ENCODE measurements around the gene ELK3.
A peak's percentile ranks its signal among the peaks of the same experiment; 100 is the strongest.

Gene ELK3

DNA sequence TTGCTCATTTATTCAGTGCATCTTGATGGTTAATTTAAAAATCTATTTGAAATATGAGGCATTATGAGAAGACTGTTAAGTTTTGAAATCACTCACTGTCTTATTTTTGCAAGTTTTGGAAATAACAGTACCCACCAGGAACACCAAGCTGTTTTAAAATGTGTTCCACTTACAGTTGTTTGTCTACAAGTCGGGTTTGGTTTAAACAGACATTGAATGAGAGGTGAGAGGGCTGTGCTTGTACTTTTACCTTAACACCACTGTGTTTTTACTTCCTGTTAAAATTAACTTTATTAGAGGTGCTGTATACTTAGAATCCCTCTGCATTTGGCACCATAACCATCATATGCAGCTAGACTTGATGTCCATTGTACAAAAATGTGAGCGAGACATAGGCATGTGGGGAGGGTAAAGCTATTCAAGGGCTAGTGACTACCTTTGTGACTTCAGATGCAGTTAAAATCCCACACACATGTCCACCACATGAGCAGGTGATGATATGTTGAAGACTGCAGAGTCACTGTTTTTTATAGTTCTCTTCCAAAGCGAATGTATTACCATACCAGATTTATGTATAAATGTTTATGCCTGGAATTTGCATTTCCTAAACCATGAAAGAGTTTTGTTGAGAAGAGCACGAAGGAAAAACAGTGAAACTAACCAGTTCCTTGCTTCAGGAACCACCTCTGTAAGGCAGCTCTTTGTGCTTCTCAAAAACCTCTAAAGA is 12.9 kb downstream of the ELK3 start:
- DNase-seq = no peak
- in situ Hi-C loops (cut with HindIII; ENCODE audit: low pct_ligation_motif_present, low pct_unique_long_range_greater_than_20kb, low sequenced_read_pairs) = loop anchor here (25.0 kb wide), 1 partner anchor 145 kb away; no protein-coding TSS in a partner anchor

DNA sequence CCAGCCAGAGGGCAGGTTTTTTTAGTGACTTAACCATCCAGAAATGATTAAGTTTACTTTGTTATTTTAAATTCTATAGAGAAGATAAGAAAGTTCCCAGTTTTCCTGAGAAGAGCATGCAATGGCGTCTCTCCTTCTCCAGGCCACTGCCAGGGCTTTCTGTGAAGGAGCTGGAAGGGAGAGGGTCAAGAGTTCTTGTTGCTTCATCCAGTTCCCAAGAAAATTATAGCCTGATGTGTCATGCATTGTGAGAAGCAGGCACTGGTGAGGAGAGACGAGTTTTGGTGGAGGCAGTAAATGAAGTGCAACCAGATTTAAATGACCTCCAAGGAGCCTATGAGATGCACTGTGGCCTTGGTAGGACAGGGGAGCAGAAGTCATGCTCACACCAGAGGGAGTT is 14.2 kb downstream of the ELK3 start:
- DNase-seq = peak; percentile 27
- in situ Hi-C loops (cut with HindIII; ENCODE audit: low pct_ligation_motif_present, low pct_unique_long_range_greater_than_20kb, low sequenced_read_pairs) = loop anchor here (25.0 kb wide), 1 partner anchor 146 kb away; no protein-coding TSS in a partner anchor

GRCh38 chr12:96208801-96209549 is 14.8 kb downstream of the ELK3 start:
- in situ Hi-C loops (cut with HindIII; ENCODE audit: low pct_ligation_motif_present, low pct_unique_long_range_greater_than_20kb, low sequenced_read_pairs) = loop anchor here (25.0 kb wide), 1 partner anchor 147 kb away; no protein-coding TSS in a partner anchor
- no peak for DNase-seq

DNA sequence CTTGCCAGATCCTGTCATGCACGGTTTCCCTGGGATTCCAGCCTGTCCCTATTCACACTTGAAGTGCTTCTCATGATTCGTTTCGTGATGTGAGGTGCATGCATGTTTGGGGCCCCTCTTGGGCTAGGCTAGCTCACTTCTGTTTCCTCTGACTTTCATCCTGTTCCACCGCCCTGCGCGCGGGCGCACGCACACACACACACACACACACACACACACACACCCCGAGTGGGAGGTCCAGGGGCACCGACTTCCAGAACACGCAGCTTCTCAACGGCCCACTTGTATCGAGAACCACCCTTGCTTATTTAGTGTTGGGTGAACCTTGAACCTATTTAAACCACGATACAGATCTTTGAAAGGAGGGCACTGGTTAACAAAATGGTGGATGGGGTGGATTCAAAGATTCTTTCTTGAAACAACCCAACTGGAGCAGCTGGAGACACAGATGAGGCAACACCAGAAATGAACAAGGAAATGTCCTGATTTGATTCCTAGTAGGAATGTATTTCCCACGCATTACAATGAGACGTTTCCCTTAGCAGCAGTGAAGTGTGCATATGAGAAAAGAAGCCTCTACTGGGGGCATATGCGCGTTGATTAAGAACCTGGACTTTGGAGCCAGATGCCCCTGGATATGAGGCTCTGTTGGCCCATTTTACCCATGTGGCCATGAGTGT is 16.3 kb downstream of the ELK3 start:
- in situ Hi-C loops (cut with HindIII; ENCODE audit: low pct_ligation_motif_present, low pct_unique_long_range_greater_than_20kb, low sequenced_read_pairs) = loop anchor here (25.0 kb wide), 1 partner anchor 148 kb away; no protein-coding TSS in a partner anchor
- no peak for DNase-seq

DNA sequence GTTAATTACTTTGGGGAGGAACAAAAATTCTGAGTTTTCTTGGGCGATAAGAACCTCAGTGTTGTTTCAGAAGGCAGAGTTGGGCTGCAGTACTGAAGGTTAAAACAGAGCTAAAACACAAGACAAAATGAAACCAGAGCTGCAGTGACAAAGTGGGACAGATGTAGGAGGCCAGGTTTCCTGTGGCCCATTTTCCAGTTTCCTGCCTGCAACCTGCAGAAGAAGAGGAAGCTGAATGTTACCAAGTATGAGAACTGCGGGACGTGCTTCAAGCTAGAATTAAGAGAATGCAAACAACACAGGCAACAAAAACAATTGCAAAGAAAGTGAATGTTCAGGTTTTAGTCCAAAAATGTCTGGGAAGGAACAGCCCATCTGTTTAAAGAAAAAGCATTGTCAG is 17.8 kb downstream of the ELK3 start:
- DNase-seq = no peak
- in situ Hi-C loops (cut with HindIII; ENCODE audit: low pct_ligation_motif_present, low pct_unique_long_range_greater_than_20kb, low sequenced_read_pairs) = loop anchor here (25.0 kb wide), 1 partner anchor 150 kb away; no protein-coding TSS in a partner anchor

GRCh38 chr12:96212456-96213375 is 18.5 kb downstream of the ELK3 start:
- in situ Hi-C loops (cut with HindIII; ENCODE audit: low pct_ligation_motif_present, low pct_unique_long_range_greater_than_20kb, low sequenced_read_pairs) = loop anchor here (25.0 kb wide), 1 partner anchor 150 kb away; no protein-coding TSS in a partner anchor

GRCh38 chr12:96213869-96214268 is 19.7 kb downstream of the ELK3 start:
- in situ Hi-C loops (cut with HindIII; ENCODE audit: low pct_ligation_motif_present, low pct_unique_long_range_greater_than_20kb, low sequenced_read_pairs) = loop anchor here (25.0 kb wide), 1 partner anchor 152 kb away; no protein-coding TSS in a partner anchor

More at GRCh38 chr12:96212456-96213375, 18.5 kb downstream of the ELK3 start:
- DNase-seq = no peak

DNA sequence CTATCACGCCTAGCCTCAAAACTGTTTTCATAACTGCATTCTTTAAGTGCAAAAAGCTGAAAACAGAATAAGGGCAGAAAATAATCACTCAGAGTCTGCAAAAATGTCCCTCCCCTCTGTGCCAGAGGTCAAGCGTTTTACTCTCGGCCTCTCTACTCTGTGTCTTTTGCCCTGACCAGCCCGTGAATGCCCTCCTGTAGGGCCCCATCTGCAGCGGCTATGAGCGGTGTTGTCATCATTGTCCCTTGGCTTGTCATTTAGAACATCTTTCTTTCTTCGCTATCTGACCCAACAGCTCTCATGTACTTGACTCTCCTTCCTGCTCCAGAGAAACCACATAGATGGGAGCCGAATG is 21.7 kb downstream of the ELK3 start:
- DNase-seq = no peak
- in situ Hi-C loops (cut with HindIII; ENCODE audit: low pct_ligation_motif_present, low pct_unique_long_range_greater_than_20kb, low sequenced_read_pairs) = loop anchor here (25.0 kb wide), 1 partner anchor 154 kb away; no protein-coding TSS in a partner anchor

More at GRCh38 chr12:96213869-96214268, 19.7 kb downstream of the ELK3 start:
- DNase-seq = no peak

DNA sequence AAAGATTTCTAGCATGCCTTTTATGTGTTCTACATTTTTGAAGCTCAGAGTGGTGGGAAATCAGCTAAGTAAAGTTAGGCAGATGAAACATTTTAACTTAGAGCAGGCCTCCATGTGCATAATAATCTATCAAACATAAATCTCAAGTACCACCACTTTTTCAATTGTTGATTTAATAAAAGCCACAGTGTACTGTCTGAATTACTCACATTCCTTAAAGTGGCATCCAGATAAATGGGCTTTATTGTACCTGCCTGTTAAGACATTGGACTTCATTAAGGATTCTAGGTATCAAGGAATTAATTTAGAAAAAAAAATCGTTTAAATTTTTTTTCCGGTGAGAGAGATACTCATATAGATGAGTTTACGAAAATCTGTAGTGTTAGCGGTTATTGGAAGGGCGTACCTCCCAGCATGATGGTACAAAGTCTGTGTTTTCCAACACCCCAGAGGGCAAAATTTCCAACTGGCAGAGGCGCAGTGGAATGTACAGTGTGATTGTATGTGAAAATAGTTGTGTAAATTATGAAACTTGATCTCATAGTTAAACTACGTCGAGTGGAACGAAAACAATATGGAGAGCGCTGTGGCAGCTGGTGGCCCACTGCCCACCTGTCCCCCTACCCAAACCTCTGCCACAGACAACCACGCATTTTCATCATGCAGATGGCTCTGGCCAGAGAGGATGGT is 25.0 kb downstream of the ELK3 start:
- peak; percentile 29 for DNase-seq
- in situ Hi-C loops (cut with HindIII; ENCODE audit: low pct_ligation_motif_present, low pct_unique_long_range_greater_than_20kb, low sequenced_read_pairs) = loop anchor here (25.0 kb wide), 1 partner anchor 157 kb away; no protein-coding TSS in a partner anchor

DNA sequence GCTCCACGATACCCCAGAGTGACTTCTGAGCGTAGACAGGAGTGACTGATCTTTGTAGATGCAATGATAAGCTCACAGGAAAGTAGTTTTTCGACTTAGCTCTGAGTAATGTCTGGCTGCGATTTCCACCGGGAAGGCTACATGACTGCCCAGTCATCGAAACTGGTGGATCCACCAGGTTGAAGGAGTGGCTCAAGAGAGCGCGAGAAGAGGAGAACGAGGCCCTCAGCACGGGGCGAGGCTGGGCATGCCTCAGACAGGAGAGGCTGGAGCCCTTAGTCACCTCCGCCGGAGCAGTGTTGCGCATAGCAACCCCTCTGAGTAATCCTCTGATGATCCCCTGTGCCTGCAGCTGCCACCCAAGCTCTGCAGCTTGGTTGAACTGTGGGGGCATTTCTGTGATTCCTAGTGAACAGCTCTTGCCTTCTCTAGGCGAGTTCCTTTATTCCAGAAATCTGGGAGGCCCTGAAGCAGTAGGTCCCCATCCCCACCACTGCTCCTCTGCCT is 25.6 kb downstream of the ELK3 start:
- peak; percentile 100 for DNase-seq
- in situ Hi-C loops (cut with HindIII; ENCODE audit: low pct_ligation_motif_present, low pct_unique_long_range_greater_than_20kb, low sequenced_read_pairs) = loop anchor here (25.0 kb wide), 1 partner anchor 157 kb away; no protein-coding TSS in a partner anchor

DNA sequence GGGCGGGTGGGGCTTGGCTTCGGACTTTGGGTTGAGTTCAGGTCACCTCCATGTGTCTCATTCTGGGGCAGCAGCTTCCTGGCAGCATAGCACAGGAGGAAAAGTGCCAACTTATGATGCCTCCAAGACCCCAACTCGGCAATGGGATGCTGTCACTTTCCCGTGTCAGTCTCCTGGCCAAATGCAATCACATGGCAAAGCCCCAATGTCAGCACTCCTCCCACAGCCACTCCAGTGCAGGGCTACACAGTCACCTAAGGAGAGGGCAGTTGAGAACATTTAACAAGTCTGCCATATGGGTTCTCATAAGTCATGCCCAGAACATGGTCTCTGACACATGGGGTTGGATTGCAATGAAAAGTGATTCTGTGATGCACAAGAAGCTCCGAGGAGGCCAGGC is 26.7 kb downstream of the ELK3 start:
- DNase-seq = no peak
- in situ Hi-C loops (cut with HindIII; ENCODE audit: low pct_ligation_motif_present, low pct_unique_long_range_greater_than_20kb, low sequenced_read_pairs) = loop anchor here (25.0 kb wide), 1 partner anchor 159 kb away; no protein-coding TSS in a partner anchor

DNA sequence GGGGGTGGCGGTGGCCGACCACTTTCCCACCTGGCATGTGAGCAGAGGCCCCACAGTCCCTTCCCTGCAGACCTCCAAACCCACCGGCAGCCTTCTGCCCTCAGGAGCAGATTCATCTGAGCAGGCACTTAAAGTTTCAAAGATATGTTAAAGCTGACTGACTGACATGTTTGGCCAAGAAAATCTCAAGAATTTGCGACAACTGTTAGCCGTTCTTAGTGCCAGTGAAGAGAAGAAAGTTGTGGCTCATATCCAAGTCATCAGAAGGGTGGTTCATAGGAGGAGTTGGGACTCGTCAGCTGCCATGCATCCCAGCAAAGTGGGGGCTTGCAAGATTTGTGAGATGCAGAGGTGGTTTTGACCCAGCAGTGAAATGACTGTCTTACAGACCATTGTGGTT is 27.2 kb downstream of the ELK3 start:
- in situ Hi-C loops (cut with HindIII; ENCODE audit: low pct_ligation_motif_present, low pct_unique_long_range_greater_than_20kb, low sequenced_read_pairs) = loop anchor here (25.0 kb wide), 1 partner anchor 159 kb away; no protein-coding TSS in a partner anchor
- DNase-seq = no peak

DNA sequence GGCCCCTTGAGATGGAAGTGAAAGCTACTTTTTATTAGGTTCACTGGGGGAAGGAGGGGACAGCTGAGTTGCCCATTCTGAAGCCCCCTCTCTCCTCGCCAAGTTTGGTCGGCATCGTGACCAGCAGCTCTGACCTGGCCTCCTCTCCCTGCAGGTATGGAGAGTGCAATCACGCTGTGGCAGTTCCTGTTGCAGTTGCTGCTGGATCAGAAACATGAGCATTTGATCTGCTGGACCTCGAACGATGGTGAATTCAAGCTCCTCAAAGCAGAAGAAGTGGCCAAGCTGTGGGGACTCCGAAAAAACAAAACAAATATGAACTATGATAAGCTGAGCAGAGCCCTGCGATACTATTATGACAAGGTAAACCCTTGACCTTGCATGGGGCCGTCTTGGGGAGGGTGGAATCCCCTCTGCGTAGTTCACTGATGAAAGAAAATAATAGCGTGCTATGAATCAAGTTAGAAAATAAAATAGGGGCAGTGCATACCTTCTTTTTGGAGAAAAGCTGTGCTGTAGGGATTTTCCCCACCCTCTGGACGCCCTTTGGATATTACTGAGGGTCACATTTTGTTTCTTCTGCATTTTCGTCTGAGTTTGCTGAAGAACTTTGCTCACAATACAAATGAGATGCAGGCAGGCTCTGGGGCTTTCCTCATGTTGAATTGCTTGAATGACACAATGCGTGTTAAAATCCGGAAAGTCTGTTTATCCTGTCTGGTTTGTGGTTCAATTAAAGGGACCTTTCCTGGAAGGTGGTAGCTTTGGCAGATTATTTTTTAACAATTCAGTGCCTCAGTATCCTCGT is 29.4 kb downstream of the ELK3 start:
- in situ Hi-C loops (cut with HindIII; ENCODE audit: low pct_ligation_motif_present, low pct_unique_long_range_greater_than_20kb, low sequenced_read_pairs) = loop anchor here (25.0 kb wide), 1 partner anchor 161 kb away; no protein-coding TSS in a partner anchor
- DNase-seq = no peak

- in situ Hi-C loops (cut with HindIII; ENCODE audit: low pct_ligation_motif_present, low pct_unique_long_range_greater_than_20kb, low sequenced_read_pairs) = loop anchor here (25.0 kb wide), 1 partner anchor 162 kb away; no protein-coding TSS in a partner anchor
- DNase-seq = no peak
These were observed 30.0 kb downstream of the ELK3 start for GRCh38 chr12:96224219-96224615.

DNA sequence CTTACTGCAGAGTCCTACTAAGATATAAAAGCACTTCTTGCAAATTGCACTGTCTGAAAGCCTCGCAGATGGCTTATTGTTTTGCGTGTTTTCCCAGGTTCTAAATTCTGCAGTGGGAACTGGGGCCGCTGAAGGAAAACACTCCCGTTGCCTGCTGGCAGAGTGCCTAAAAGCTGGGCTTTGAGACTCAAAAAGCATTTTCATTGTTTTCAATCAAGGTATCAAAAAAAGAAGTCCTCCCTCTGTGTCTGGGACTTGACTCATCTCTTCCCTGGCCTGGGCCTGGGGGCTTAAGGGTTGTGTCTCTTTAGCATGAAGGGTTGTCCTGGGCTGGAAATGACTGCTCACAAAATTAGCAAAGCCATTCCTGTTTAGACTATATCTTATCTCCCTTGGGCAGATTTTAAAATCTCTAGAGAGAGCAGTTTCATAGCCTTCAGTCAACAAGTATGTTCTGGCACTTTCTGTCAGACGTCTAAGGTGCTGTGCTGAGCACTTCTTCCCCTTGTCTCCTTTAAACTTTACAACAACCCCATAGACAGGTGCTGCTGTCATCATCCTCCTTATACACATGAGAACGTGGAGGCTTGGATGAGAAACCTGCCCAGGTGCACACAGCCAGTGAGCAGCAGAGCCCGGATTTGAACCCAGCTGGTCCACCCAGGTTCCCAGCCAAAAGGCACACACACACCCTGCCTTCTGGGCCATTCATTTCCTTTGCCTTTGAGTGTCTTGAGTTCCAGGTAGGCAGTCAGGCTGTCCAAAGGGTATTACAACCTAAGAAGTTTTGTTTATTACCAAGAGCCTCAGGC is 31.1 kb downstream of the ELK3 start:
- in situ Hi-C loops (cut with HindIII; ENCODE audit: low pct_ligation_motif_present, low pct_unique_long_range_greater_than_20kb, low sequenced_read_pairs) = no loop called here
- no peak for DNase-seq

Data from ACHN (cell line).